ENCODE measurements around the gene ACAP3. TPM values are rescaled to one million over a fixed set of nuclear protein-coding genes. Genes with fewer than 3 reads are reported as not detected.
A peak's percentile ranks its signal among the peaks of the same experiment; 100 is the strongest.

ACAP3 gene
- total and polyA plus RNA-seq, 2 of the 4 experiments (the other 2 are of a cell fraction), result 13.3 to 58.2 TPM

- 0 out of 2 replicates have a peak, but pooled peaks have one; percentile 9 for TF ChIP-seq BHLHE40 (IDR thresholded peaks at IDR 0.05; ENCODE audit: low read depth, low read length)
- no peak for TF ChIP-seq POLR2A (IDR thresholded peaks at IDR 0.05; ENCODE audit: low read depth, low read length)
- no peak for TF ChIP-seq CTCF (conservative IDR thresholded peaks at IDR 0.05; ENCODE audit: low read depth, low read length)
- TF ChIP-seq MAZ (IDR thresholded peaks at IDR 0.05; ENCODE audit: borderline replicate concordance, low read depth, low read length), result no peak
- peak; percentile 59; the same call in 1 of the 2 replicates for TF ChIP-seq MXI1 (IDR thresholded peaks at IDR 0.05; ENCODE audit: borderline replicate concordance, low read depth, low read length)
- no peak for TF ChIP-seq MAFK (IDR thresholded peaks at IDR 0.05; ENCODE audit: low read depth, low read length)
- dilution Hi-C loops (cut with HindIII; ENCODE audit: low sequenced_read_pairs, unreplicated experiment), result no loop called here
- Histone ChIP-seq H3K56ac (ENCODE audit: extremely low read depth, insufficient read depth, low read length) (peak overlapping the region; percentile 38; the same call in 1 of the 2 replicates), H3K14ac (replicated peaks; ENCODE audit: low read depth, low read length) (peak overlapping the region; percentile 79), H3K4me3 (ENCODE audit: insufficient read depth, low read depth, low read length) (peak overlapping the region; percentile 100), H3K23ac (ENCODE audit: low read depth, low read length) (peak overlapping the region; percentile 58; the same call in 1 of the 2 replicates), H3K9me3 (ENCODE audit: control insufficient read depth, insufficient read depth, low read length) (no peaks in the 10 kb centered on the region), H3K4me2 (ENCODE audit: low read depth, low read length) (peak overlapping the region; percentile 95), H2BK15ac (ENCODE audit: low read depth, low read length) (no peak overlapping the region), H2BK20ac (ENCODE audit: low read depth, low read length) (no peak overlapping the region), H3K18ac (ENCODE audit: low read depth, low read length) (peak overlapping the region; percentile 37; the same call in 1 of the 2 replicates), H3K9me1 (ENCODE audit: insufficient read depth, low read length) (0 out of 2 replicates have a peak, but pooled peaks cover 3% of the 10 kb centered on the region), H2AFZ (replicated peaks; ENCODE audit: low read length, poor library complexity) (peak overlapping the region; percentile 91), H3K4ac (ENCODE audit: low read depth, low read length) (peak overlapping the region; percentile 55), H2AK5ac (ENCODE audit: low read depth, low read length) (peak overlapping the region; percentile 78), H3K36me3 (ENCODE audit: control insufficient read depth, insufficient read depth, low read length) (peaks cover 22% of the 10 kb centered on the region), H4K8ac (ENCODE audit: low read depth in 2 of 2, low read length in 2 of 2) (peak overlapping the region; percentile 24 to 58; a peak in 2 of 4 replicates), H2AK9ac (replicated peaks; ENCODE audit: low read depth, low read length, poor library complexity) (peak overlapping the region; percentile 94), H3K79me1 (ENCODE audit: low read depth in 1 of 2, low read length in 2 of 2) (peaks cover 8 to 62% of the 10 kb centered on the region in 2 experiments; a peak in 3 of 4 replicates), H4K91ac (ENCODE audit: insufficient read depth, low read depth, low read length) (peak overlapping the region; percentile 55; the same call in 1 of the 2 replicates), H2BK5ac (ENCODE audit: low read depth, low read length, poor library complexity, severe bottlenecking) (peak overlapping the region; percentile 73), H3K4me1 (ENCODE audit: control insufficient read depth, insufficient read depth, low read length) (peaks cover 47% of the 10 kb centered on the region), H3K27ac (ENCODE audit: insufficient read depth, low read length) (peak overlapping the region; percentile 71), H3K27me3 (ENCODE audit: control insufficient read depth, insufficient read depth, low read length) (no peaks in the 10 kb centered on the region), H3K9ac (ENCODE audit: low read depth, low read length) (peak overlapping the region; percentile 85), H4K5ac (ENCODE audit: low read depth, low read length) (peak overlapping the region; percentile 73), H2BK120ac (ENCODE audit: low read depth, low read length) (no peak overlapping the region), H4K20me1 (ENCODE audit: insufficient read depth, low read length) (peaks cover 68% of the 10 kb centered on the region)
- ChIA-PET POLR2A (ENCODE audit: unreplicated experiment) (interaction anchor here (1.1 kb wide), 1 partner anchor 10 kb away, joined by 3 read pairs; no protein-coding TSS in a partner anchor), CTCF (interaction anchor here (0.8 kb wide), 1 partner anchor 23 kb away, joined by 3 read pairs; no protein-coding TSS in a partner anchor)
- in situ Hi-C loops (cut with MboI; ENCODE audit: low sequenced_read_pairs), result no loop called here
- peak; percentile 22 for ATAC-seq (ENCODE audit: low read depth)
- peak; percentile 46 for DNase-seq
- intact Hi-C loops (cut with micrococcal nuclease), result loop anchor here (1.0 to 2.0 kb wide), 2 partner anchors 27 to 50 kb away; partner anchors contain the start of genes AURKAIP1 and CCNL2
- WGBS, 2 experiments (ENCODE audit: extremely low coverage in 2 of 2, insufficient read length in 1 of 2), result 1% methylated on average over 63 of the region's 109 CpGs; no CpG with 5 or more reads in 1 of the 2 experiments
- no TSS peak for BruUV-seq (replicated peaks)
Measured at GRCh38 chr1:1348420-1349255, 40.9 kb upstream of the ACAP3 start.
